Fibroblast of peridontal ligament (primary cell): ENCODE measurements around the gene STK24.

Source experiments
- DNase-seq: peaks from one replicate; pipeline ENCODE4 v3.0.0-alpha.2; 2010; ENCODE audit errors: extremely low read depth

The STK24 gene

DNA sequence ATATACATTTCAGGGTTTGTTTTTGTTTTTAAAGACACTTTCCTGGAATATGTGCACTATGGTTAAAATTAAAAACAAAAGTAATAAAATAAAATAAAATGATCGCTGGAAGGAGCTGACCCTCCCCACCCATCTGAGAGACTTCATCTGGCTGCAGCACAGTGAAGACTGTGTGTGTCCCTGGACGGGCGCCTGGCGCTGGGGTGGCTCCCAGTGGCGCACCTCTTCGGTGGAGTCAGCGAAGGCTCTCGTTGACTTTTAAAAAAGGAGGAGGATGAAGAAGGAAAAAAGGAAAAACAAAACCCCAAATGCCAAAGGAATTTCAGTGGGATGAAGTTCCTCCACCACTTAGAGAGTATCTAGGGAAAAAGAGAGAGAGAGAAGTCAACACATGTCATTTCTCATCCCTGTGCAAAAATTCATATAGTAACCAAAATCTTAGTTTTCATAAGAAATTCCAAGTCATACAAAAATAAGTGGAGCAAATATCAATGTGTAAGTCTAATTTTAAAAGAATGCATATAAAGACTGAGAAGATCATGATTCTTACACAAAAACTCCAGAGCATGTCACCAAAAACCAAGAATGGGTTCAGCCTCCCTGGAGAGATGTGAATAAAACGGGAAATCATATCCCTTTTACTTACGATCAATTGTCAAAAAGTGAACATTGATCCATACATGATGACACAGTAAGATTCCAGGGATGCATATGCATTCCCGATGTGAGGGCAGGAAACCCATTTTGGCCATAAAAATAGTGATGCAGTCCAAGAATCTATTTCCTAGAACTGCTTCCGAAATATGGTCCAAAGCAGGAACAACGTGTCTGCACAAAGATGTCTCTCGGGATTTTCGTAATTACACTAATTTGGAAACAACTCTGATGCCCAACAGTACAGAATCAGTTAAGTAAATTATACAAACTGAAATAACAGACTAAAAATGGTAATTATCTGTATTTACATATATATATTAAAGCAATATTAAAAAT, 123.8 kb downstream of the STK24 start:
- DNase-seq = peak; percentile 68

DNA sequence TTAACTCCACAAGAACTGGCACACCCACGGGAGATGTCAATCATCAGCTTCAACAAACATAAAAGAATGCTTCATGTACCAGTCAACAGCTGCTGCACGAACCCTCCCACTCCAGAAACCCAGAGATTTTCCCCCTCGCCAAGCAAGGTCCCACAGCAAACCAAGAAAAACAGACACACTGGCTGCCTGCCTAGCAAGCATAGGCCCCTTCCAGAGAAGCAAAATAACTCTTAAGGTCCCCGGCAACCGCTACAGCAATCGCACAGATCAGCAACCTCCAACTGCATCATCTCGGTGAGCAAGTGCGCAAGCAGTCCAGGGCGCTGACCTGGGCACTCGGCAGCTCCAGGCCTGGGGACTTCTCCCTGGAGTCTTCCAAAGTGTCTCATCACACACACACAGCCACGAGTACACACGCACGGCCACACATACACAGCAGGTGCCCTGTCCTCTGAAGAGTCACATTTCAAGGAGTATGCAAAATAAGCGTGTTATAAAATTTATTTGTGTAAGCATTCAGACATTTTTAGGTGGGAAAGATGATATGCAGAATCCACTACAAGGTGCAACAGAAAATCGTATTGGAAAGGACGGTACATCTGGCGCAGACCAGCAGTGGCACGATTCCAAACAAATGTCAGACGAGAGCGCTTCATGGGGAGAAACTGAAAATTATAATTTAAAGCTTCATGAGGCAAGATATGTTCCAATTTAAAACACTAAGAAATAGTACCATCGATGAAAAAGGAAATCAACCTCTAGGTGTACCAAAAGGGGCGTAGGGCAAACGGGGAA, 125.0 kb downstream of the STK24 start:
- DNase-seq = peak; percentile 44

DNA sequence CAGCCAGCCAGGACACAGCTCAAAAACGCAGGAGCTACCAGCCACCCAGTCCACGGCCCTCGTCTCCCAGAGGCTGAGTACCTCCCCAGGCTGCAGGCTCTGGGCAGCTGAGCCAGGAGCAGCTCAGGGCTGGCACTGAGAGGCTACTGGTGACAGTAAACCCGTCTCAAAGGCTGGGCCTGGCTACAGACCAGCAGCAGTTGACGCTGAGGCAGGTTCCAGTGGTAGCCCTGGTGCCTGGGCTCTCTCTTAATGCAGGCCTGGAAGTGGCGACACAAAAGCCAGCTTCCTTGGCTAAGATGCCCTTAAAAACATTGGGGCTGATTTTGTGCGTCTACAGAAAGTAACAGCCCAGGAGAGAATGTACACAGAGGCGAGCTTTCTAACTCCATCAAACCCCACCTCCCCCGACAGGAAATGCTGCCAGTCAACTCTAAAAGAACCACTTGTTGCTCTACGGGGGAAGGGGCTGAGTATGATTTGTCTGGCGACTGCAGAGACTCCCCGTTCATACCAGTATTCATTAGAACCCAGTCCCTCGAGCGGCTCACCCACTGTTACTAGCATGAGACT, 126.3 kb downstream of the STK24 start:
- no peak for DNase-seq

DNA sequence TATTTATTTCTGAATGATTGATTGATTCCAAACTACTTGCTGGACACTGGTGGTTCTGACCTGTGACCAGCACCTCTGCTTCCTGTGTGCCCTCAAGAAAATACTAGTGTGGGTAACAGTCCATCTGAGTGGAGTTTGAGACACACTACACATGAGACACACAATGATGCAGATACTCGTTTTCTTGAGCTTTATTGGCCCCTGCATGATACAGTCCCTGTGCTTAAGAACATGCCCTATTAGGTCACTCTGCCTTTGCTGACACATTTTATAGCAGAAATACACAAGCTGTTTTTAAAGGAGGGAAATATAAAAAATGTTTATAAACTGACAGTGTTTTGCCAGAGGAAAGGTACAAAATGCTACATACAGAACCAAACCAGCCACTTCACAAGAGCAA, 126.9 kb downstream of the STK24 start:
- DNase-seq = no peak

DNA sequence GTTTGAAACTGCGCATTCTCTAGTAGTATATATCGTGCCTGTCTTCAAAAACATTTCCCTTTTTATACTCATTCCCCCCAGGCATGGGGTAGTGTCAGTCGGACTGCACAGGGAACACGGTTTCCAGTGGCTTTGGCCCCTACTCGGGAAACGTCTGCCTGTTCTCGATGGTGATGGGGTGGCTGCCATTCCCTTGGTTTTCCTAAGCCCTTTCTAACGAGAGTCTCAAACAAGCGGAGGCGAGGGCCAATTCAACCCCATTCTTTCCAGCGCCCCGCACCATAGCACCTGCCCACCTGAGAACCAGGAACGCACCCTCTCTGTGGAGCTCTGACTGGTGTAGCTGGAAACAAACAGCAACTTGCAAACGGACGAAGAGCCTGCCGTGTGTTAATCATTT, 127.6 kb downstream of the STK24 start:
- DNase-seq = no peak

DNA sequence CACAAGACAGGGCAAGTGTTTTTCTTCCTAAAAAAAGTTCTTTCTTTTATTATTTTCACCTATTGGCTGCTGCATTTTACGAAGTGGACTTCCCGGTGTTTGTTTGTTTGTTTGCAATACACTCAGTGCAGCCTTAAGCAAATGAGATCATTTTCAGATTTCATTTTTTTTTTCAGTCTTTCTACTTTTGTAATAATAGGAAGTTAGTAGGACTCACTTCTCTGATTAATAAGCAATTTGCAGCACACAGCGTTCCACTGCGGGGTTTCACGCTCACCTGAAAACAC, 128.3 kb downstream of the STK24 start:
- DNase-seq = no peak

DNA sequence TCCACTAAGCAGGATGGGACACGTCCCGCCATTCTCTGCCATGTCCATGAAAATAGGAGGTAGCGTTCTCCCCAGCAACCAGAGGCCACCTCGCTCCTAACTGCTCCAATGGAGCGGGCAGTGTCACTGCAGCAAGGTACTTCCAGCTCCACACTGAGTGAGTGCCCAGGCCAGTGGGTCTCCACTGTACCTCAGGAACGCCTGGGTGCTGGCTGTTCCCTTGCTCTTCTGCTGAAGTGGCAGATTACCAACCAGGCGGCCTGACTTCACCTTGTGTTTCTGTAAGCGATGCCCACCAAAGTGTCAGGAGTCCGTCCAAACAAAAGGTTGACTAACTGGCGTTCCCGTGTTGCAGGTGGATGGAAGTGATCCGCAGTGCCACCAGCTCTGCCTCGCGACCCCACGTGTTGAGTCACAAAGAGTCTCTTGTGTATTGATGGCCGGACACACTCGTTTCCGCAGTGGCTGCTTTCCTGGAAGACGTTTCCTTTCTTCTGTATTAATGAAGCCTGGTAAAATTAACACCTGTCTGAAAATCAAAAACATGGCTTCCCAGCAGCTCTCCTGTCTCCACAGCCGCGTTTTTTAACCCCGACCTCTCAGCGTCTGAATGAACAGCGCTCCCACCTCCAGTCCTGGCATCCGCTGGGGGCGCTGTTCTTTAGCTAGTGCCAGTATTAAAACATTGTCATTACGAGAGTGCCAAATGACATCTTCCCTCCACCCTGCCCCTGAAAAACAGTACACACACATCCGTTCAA, 128.8 kb downstream of the STK24 start:
- no peak for DNase-seq

DNA sequence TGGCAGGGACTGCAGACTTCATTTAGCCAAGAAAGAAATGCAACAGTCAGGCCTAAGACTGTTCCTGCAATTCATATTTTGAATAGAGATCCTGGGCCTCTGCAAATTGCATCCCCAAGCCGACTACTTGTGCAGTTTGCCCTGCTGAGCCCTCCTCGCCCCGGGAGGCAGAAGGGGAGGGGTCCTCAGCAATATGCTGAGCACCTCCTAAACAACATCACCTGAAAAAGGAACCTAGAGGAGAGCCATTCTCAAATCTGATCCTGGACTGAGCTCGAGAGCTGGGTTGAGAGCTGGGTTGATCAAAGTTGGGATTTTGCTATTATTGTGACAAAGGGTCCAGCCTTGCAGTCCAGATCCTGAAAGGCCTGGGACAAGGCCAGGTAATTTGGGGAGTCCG, 129.8 kb downstream of the STK24 start:
- no peak for DNase-seq

DNA sequence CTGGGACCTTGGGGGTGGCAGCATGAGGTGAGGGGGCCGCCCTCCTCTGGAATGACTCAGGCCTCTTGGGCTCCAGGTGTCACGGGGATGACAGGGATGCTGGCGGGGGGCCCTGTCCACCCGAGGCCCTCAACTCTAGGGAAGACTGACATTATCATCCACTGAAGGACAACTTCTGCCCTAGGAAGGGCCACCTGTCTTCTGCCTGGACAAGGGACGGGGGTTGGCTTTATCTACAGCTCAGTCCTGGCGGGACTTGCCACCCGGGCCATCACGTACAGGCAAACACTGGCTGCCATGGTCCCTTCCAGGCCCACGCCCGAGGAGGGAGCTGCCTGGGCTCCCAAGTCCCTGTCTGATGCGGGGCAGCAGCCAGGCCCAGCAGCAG, 130.7 kb downstream of the STK24 start:
- no peak for DNase-seq

DNA sequence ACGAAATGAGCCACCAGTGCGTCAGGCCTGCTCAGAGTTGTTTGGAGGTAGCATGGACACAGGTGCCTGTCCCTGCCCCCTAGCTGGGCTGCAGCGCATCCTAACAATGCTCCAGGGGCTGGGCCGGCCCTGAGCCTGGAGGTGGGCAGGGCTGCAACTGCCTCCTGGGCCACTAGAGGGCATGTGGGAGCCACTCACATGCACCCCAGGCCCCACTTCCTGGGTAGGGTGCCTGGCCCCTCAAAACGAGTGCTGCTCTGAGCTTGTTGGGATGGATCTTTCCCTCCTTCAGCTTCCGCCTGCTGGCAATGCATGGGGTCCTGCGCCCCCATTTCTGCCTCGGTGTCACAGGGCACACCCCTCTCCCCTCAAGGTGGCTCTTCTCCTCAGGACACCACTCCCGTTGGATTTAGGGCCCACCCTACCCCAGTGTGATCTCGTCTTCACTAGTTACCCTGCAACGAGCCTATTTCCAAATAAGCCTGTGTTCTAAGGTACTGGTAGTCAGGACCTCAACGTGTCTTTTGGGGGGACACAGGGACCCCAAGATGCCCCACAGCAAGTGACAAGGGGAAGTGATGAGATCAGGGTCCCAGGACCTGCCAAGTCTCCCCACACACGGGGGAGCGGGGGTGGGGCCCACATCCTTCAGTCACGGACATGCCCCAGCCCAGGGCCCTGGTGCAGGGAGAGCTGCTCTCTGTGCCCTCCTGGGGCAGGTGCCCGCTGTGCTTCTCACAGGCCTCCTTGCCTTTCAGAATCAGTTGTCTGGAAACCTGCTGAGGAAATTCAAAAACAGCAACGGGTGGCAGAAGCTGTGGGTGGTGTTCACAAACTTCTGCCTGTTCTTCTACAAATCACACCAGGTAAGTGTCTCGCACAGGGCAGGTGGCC, 131.3 kb downstream of the STK24 start:
- DNase-seq = peak; percentile 52

DNA sequence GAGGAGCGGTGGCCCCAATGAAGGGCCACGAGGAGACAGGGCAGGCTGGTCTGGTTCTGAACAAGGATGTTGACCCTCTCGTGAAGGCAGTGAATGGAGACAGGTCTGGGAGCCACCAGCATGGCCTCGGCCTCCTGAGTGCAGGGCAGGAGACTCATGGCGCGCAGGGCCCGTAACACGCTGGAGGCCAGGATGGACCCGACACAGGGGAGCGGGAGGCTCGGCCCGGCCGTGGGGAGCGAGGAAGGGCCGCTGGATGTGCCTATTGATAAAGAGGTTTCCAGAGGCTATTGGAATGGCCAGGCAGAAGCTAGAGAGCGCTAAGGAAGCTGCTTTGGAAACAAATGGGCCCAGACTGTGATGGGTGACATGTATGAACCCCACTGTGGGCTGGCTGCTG, 132.5 kb downstream of the STK24 start:
- no peak for DNase-seq

DNA sequence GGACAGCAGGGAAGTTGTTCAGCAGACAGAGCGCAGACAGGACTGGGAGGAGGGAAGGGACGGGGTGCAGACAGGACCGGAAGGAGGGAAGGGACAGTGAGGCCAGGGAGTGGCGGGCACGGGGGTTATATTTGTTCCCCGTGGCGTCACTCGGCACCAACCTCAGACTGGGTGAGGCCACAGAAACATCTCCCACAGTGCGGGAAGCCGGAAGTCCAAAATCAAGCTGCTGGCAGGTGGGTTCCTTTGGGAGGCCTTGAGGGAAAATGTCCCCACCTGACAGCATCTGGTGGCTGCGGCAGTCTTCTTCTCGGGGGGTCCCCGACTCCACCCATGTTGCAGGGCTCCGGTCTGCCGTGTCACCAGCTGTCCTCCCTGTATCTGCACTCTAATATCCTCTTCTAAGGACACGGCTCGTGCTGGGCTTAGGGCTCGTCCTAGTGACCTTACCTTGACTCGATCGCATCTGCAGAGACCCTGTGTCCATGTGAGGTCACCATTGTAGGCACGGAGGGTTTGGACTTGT, 133.0 kb downstream of the STK24 start:
- no peak for DNase-seq

DNA sequence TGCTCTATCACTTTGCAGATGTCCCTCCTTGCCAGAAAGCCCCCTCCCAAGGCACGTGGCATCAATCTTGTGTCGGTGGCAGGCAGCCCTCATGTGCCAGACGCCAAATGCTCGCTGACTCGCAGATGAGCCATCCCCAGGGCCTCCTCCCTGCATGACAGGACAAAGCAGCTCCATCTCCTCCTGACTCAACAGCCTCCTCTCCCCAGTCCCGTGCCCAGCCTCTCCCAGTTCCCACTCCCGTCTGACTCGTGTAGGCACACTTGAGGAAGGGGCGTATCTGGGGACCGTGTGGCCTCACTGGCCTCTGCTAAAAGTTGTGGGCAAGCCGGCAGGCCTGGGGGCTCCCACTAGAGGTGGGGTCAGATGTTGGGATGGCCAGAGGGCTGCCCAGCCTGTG, 133.6 kb downstream of the STK24 start:
- peak; percentile 68 for DNase-seq

DNA sequence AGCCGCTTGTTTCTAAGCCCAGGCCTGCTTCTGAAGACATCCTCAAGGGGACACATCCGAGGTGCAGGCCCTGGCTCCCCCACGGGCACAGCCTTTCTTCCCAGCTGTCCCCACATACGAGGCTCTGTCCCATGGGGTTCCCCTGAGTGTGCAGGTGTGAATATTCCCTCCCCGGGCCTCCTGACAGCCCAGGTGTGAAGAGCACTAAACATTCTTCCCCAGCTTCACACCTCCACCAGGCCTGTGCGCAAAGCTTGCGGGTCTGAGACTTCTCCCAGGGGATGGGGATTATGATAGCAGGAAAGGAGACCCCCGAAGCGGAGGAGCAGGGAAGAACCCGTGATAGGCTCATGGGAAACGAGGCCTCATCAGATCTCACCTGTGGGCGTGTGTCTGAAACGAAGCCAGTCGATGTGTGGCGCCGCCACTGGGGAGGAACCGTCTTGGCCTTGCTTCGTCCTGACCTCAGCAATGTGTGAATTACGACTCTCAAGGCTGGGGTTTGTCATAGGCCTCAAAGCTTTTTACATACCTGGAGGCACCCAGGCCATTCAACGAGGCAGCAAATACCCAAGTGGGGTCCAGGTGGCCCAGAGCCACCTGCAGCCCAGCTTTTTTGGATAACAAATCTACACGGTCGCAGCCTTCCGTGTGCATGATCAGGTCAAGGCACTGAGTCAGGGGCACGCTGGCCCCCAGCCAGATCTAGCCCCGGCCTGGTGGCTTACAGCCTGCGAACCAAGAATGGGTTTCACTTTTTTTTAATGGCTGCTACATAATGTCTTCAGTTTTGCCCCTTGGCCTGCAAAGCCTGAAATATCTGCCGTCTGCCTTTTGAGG, 134.3 kb downstream of the STK24 start:
- no peak for DNase-seq

DNA sequence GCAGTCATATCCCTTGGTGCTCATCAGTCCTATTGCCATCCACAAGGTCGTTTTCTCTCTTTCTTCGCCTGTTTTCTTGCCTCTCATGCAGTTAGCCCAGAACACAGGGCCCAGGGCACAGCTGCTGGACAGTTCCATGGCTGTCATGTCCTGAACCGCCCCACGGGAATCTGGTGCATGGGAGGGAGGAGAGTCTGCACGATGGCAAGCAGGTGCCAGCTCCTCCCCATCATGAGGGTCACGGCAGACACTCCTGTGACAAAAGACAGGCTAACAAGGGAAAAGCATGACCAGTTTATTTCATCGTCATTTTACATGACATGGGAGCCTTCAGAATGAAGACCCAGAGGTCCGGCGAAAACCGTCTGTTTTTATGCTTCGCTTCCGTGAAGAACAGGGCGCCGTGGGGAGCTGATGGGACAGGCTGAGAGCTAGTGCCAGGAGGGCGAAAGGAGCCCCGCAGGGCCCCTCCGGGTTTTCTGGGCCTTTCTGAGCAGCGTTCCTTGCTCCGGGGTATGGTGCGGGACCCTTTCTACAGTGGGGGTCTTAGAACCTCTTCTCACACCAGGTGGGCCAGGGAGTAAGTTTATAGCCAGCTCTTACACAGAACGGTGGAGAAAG, 135.7 kb downstream of the STK24 start:
- DNase-seq = no peak

DNA sequence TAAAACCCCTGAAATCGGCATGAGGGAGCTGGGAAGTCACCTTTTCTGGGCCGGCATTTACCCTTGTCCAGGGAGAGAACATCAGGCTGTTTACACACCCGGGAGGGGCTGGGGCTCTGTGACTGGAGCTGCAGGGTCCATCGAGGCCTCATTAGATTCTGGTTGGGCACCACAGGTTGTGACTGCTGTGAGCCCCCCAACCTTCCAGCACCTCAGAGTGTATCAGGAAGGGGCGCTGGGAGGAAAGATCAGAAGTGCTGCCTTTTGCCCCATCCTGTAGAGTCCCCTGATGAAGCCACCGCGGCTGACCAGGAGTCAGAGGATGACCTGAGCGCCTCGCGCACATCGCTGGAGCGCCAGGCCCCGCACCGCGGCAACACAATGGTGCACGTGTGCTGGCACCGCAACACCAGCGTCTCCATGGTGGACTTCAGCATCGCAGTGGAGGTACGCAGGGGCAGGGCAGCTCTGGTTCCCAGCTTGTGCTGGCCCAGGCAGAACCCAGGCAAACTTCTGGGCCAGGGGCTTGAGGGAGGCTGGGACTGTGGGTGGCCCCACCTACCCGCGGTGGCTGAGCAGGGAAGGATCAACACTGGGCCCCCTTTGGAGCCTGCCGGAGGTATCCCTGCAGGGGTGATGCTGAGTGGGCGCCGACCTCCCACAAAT, 136.4 kb downstream of the STK24 start:
- DNase-seq = no peak

DNA sequence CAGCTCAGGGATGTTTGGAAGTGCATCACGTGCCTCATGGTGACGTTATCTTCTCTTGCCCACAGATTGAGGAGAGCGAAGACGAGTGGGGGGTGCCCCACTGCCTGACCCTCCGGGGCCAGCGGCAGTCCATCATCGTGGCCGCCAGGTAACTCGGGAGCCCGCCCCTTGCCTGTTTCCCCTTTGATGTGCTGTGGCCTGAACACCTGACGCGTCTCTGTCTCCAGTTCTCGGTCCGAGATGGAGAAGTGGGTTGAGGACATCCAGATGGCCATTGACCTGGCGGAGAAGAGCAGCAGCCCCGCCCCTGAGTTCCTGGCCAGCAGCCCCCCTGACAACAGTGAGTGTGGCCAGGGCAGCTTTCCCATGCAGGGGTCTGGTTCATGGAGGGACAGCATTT, 137.0 kb downstream of the STK24 start:
- DNase-seq = no peak

DNA sequence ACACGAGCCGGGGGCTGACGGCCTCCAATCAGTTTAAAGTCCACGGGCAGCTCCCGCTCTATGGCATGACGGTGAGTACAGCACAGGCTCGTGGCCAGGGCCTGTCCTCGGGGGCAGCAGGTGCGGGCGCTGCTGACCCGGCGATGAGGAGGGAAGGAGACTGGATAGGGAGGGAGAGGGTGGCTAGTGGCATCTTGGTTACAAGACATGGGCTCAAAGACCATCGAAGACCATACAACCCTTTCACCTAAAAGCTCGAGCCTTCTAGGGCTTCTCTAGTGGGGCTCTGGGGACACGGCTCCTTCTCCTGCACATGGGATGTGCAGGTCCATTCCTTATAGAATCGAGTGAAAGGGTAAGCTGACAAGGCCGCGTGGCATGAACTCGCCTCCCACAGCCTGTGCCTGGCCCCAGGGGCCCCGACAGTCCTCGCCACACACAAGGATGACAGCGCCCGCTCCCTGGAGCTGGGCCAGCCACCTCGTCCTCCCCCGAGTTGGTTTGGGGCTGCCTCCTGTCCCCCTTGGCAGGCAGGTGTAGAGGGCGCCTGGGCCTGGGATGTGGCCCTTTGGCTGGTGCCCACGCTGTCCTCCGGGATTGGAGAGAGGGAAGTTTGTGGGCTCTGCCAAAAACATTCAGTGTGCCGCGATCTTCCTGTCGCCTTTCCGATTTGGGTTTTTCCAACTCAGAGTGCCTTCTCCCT, 137.6 kb downstream of the STK24 start:
- DNase-seq = no peak
